Upper lobe of right lung (tissue), 1 donor: ENCODE results near the gene C8A. TPM values are rescaled to one million over a fixed set of nuclear protein-coding genes. Genes with fewer than 3 reads are reported as not detected.

Source experiments
- ATAC-seq: fragments of 200-7000 bp; cut with Tn5 transposase; one replicate; pipeline ENCODE4 v1.9.1; 2020; ENCODE audit warnings: mild to moderate bottlenecking, moderate library complexity
- DNase-seq: peaks from one replicate; pipeline ENCODE4 v3.0.0-alpha.2; 2020
- H3K27ac ChIP-seq: fragments of 200-600 bp; one replicate; pipeline ENCODE4 v1.8.0; 2022
- H3K27me3 ChIP-seq: fragments of 200-600 bp; one replicate; pipeline ENCODE4 v1.8.0; 2022; ENCODE audit warnings: mild to moderate bottlenecking
- H3K36me3 ChIP-seq: fragments of 200-600 bp; one replicate; pipeline ENCODE4 v1.8.0; 2022
- H3K4me1 ChIP-seq: fragments of 200-600 bp; one replicate; pipeline ENCODE4 v1.8.0; 2022
- H3K4me3 ChIP-seq: fragments of 200-600 bp; one replicate; pipeline ENCODE4 v1.8.0; 2022; ENCODE audit warnings: mild to moderate bottlenecking
- H3K9me3 ChIP-seq: fragments of 200-600 bp; one replicate; pipeline ENCODE4 v1.8.0; 2022
- CTCF ChIP-seq: fragments of 200-600 bp; IDR thresholded peaks from one replicate; pipeline ENCODE4 v1.8.0; 2022; ENCODE audit warnings: antibody characterized with exemption
- intact Hi-C: fragments of 100-400 bp; cut with DNase I; formaldehyde crosslinking; loops from one replicate; pipeline ENCODE4 v1.11.0; 2022
- total RNA-seq: library from RNA; stranded (reverse); fragmentation: NEBNext Ultra II Directional; extraction: Animal tissue kit (Norgen Biotek cat#: 25700); gene quantifications from one replicate; pipeline ENCODE4 v1.2.1, GENCODE V29; 2021
- donor health status: DM: no; HTN: yes; CAD: no; lungs with severe emphysema.

Gene C8A
- total RNA-seq, 1 donor from 2014 or later: not detected

GRCh38 chr1:56859287-56859686 is 4.7 kb downstream of the C8A start:
- H3K4me1 ChIP-seq: no peaks in the 10 kb centered on the region
- no peak overlapping the region for H3K27ac ChIP-seq
- H3K36me3 ChIP-seq: no peaks in the 10 kb centered on the region
- TF ChIP-seq CTCF: no peak
- DNase-seq: no peak
- no peak overlapping the region for H3K4me3 ChIP-seq
- intact Hi-C loops: no loop called here
- H3K9me3 ChIP-seq: no peaks in the 10 kb centered on the region
- H3K27me3 ChIP-seq: no peaks in the 10 kb centered on the region
- no peak for ATAC-seq

- Histone ChIP-seq H3K4me1 (no peaks in the 10 kb centered on the region), H3K27ac (no peak overlapping the region), H3K36me3 (no peaks in the 10 kb centered on the region), H3K4me3 (no peak overlapping the region), H3K9me3 (no peaks in the 10 kb centered on the region), H3K27me3 (no peaks in the 10 kb centered on the region)
- intact Hi-C loops: no loop called here
- no peak for ATAC-seq
- no peak for DNase-seq
- TF ChIP-seq CTCF: no peak
Measured at GRCh38 chr1:56863265-56863992, 8.8 kb downstream of the C8A start.

- H3K27ac ChIP-seq: no peak overlapping the region
- DNase-seq (no peak), ATAC-seq (no peak)
- H3K4me1 ChIP-seq: no peaks in the 10 kb centered on the region
- no peaks in the 10 kb centered on the region for H3K27me3 ChIP-seq
- intact Hi-C loops: no loop called here
- TF ChIP-seq CTCF: no peak
- H3K9me3 ChIP-seq: no peaks in the 10 kb centered on the region
- no peaks in the 10 kb centered on the region for H3K36me3 ChIP-seq
- no peak overlapping the region for H3K4me3 ChIP-seq
Measured at GRCh38 chr1:56864430-56864829, 9.8 kb downstream of the C8A start.

GRCh38 chr1:56866656-56867055 is 12.1 kb downstream of the C8A start:
- H3K4me1 ChIP-seq: no peaks in the 10 kb centered on the region
- no peak overlapping the region for H3K4me3 ChIP-seq
- H3K27me3 ChIP-seq: no peaks in the 10 kb centered on the region
- no peak overlapping the region for H3K27ac ChIP-seq
- H3K9me3 ChIP-seq: no peaks in the 10 kb centered on the region
- TF ChIP-seq CTCF: no peak
- intact Hi-C loops: no loop called here
- no peaks in the 10 kb centered on the region for H3K36me3 ChIP-seq
- DNase-seq: no peak
- no peak for ATAC-seq

- DNase-seq: no peak
- Histone ChIP-seq H3K9me3 (no peaks in the 10 kb centered on the region), H3K4me1 (no peaks in the 10 kb centered on the region), H3K4me3 (no peak overlapping the region), H3K27me3 (no peaks in the 10 kb centered on the region), H3K27ac (no peak overlapping the region), H3K36me3 (no peaks in the 10 kb centered on the region)
- TF ChIP-seq CTCF: no peak
- no peak for ATAC-seq
- intact Hi-C loops: no loop called here
Measured at GRCh38 chr1:56867491-56867890, 12.9 kb downstream of the C8A start.

- DNase-seq: no peak
- H3K4me1 ChIP-seq: no peaks in the 10 kb centered on the region
- TF ChIP-seq CTCF: no peak
Measured at GRCh38 chr1:56868761-56869160, 14.2 kb downstream of the C8A start.

More at GRCh38 chr1:56868761-56869160, 14.2 kb downstream of the C8A start:
- Histone ChIP-seq H3K4me3 (no peak overlapping the region), H3K27ac (no peak overlapping the region), H3K9me3 (no peaks in the 10 kb centered on the region), H3K27me3 (no peaks in the 10 kb centered on the region), H3K36me3 (no peaks in the 10 kb centered on the region)
- no peak for ATAC-seq
- intact Hi-C loops: no loop called here
